Heart right ventricle (tissue), 16 donors: ENCODE results near the gene PRKAR2A. TPM values are rescaled to one million over a fixed set of nuclear protein-coding genes. Genes with fewer than 3 reads are reported as not detected.
"Not testable (repeated sequence)": the region's sequence is repeated elsewhere in the genome, so short reads cannot be mapped to it uniquely, and the experiment has no call there.

Source experiments
- ATAC-seq, 8 donors: fragments of 200-7000 bp; cut with Tn5 transposase; one replicate each; pipeline ENCODE4 v1.9.1; 2020; ENCODE audit warnings: mild to moderate bottlenecking in 8 of 8, moderate library complexity in 8 of 8, moderate number of reproducible peaks in 1 of 8
- DNase-seq, 2 donors: peaks; one replicate each; pipeline ENCODE4 v3.0.0-alpha.2; 2020
- H3K27ac ChIP-seq, 10 donors: fragments of 200-600 bp; sonication (generic) in 2 of 10; one replicate each; pipeline versions ENCODE4 v1.5.0 to v1.8.0; 2020 to 2022; ENCODE audit warnings: mild to moderate bottlenecking in 3 of 10
- H3K27me3 ChIP-seq, 7 donors: fragments of 200-600 bp; one replicate each; pipeline ENCODE4 v1.8.0; 2021 to 2022; ENCODE audit warnings: mild to moderate bottlenecking in 2 of 7
- H3K36me3 ChIP-seq, 9 donors: fragments of 200-600 bp; sonication (generic) in 1 of 9; one replicate each; pipeline versions ENCODE4 v1.5.0 to v1.8.0; 2020 to 2022; ENCODE audit warnings: mild to moderate bottlenecking in 2 of 9
- H3K4me1 ChIP-seq, 9 donors: fragments of 200-600 bp; sonication (generic) in 1 of 9; one replicate each; pipeline versions ENCODE4 v1.5.0 to v1.8.0; 2020 to 2022; ENCODE audit warnings: mild to moderate bottlenecking in 4 of 9
- H3K4me3 ChIP-seq, 10 donors: fragments of 200-600 bp; sonication (generic) in 2 of 10; one replicate each; pipeline versions ENCODE4 v1.5.0 to v1.8.0; 2020 to 2022; ENCODE audit warnings: mild to moderate bottlenecking in 7 of 10, moderate library complexity in 2 of 10
- H3K9me3 ChIP-seq, 11 donors: fragments of 200-600 bp in 10 of 11; sonication (generic) in 2 of 11; one replicate each; pipeline versions ENCODE4 v1.5.0 to v1.8.0; 2013 to 2022; ENCODE audit warnings: mild to moderate bottlenecking in 2 of 11, control low read depth in 1 of 11, moderate library complexity in 1 of 11
- CTCF ChIP-seq, 9 donors: fragments of 200-600 bp; sonication (generic) in 2 of 9; IDR thresholded peaks; one replicate each; pipeline versions ENCODE4 v1.5.0 to v1.8.0; 2021 to 2022; ENCODE audit warnings: antibody characterized with exemption in 9 of 9, mild to moderate bottlenecking in 5 of 9, moderate library complexity in 1 of 9
- WGBS, 2 donors: extraction: QIAGEN DNeasy Blood & Tissue Kit; methylation state at CpG; one replicate each; pipeline ENCODE4 v1.1.7; 2013; ENCODE audit warnings: inconsistent platforms in 1 of 2; 5-methylcytosine and 5-hydroxymethylcytosine counted together
- intact Hi-C, 10 donors: fragments of 100-400 bp; cut with DNase I; formaldehyde crosslinking; loops; one replicate each; pipeline versions ENCODE4 v1.11.1 to v1.14.2; 2022
- polyA plus RNA-seq, 2 donors: library from polyadenylated mRNA; stranded (reverse); fragments of 200-250 nt; gene quantifications; one replicate each; pipeline ENCODE4 v1.2.3, GENCODE V29; 2013
- total RNA-seq, 10 donors: library from RNA; stranded (reverse); fragmentation: NEBNext Ultra II Directional in 3 of 10; extraction: Animal tissue kit (Norgen Biotek cat#: 25700) in 3 of 10; gene quantifications; one replicate each; pipeline versions ENCODE4 v1.2.1 to v1.2.4, GENCODE V29; 2021 to 2023
- donor health status: Arrhythmogenic right ventricular cardiomyopathy.
- donor health status: ischemic (EF 13 %, LVEDD 7.1; RV severe dilation, severe dysfunction).
- donor health status: healthy with polysubstance abuse.
- donor health status: DM: no; HTN: yes; CAD: no.
- donor health status: DM: no; HTN: no; CAD: no.
- donor health status: ischemic (EF 25% LVEDD 6.9; RV normal size, moderate dysfunction).
- donor health status: ischemic (EF 25% LVEDD 5.7; RV mildly dilated, moderate dysfunction).
- donor health status: healthy.
- donor health status: DM: yes; HTN: yes; CAD: no.
- donor health status: Ischemic cardiomyopathy.
- donor health status: ischemic (EF 35%, LVEDD 5.7; RV mildly dilated, moderate dysfunction).
- donor health status: nonischemic (EF 11% LVEDD 7.7; RV severe dilation, severe dysfunction).
- donor health status: DM: yes; HTN: yes; CAD: no.
- donor health status: PGD.
- donor health status: ischemic (EF 29% LVEDD 5.4; RV normal size, mild dysfunction).
- donor health status: nonischemic (EF 23%, LVEDD 6.1; RV moderate dilation, normal function).

Gene PRKAR2A
- total and polyA plus RNA-seq, 12 donors = 11.3 to 55.7 (median 44.4) TPM

GRCh38 chr3:48819234-48820221 lies 28.1 kb downstream of the PRKAR2A start:
- intact Hi-C loops = no loop called here
- peak in 4 of 8 donors; percentile 10 to 34 (median 16) for ATAC-seq
- DNase-seq = no peak
- Histone ChIP-seq H3K36me3 (peaks cover 0 to 7% (median 0%) of the 10 kb centered on the region in 9 donors), H3K27ac (peak overlapping the region in 6 of 10 donors; percentile 18 to 63 (median 32)), H3K4me3 (no peak overlapping the region), H3K9me3 (no peaks in the 10 kb centered on the region), H3K27me3 (no peaks in the 10 kb centered on the region), H3K4me1 (peaks cover 10 to 25% (median 18%) of the 10 kb centered on the region in 9 donors)
- 94% methylated on average over 7 of the region's 7 CpGs for WGBS, 2 donors
- no peak for TF ChIP-seq CTCF (IDR thresholded peaks at IDR 0.05)

- Histone ChIP-seq H3K9me3 (no peaks in the 10 kb centered on the region), H3K4me3 (no peak overlapping the region), H3K4me1 (peaks cover 0 to 27% (median 0%) of the 10 kb centered on the region in 9 donors), H3K27me3 (no peaks in the 10 kb centered on the region), H3K36me3 (no peaks in the 10 kb centered on the region), H3K27ac (peak overlapping the region in 1 of 10 donors; percentile 82)
- TF ChIP-seq CTCF (IDR thresholded peaks at IDR 0.05) = no peak
- WGBS, 2 donors = 82 to 94% methylated on average over 3 of the region's 3 CpGs
- no peak for DNase-seq
- intact Hi-C loops = no loop called here
- ATAC-seq = no peak
These were observed 36.1 kb downstream of the PRKAR2A start for GRCh38 chr3:48811524-48811923.

- no peaks in the 10 kb centered on the region for H3K9me3 ChIP-seq
- 91 to 96% methylated on average over 4 of the region's 4 CpGs for WGBS, 2 donors
- peaks cover 0 to 13% (median 0%) of the 10 kb centered on the region in 9 donors for H3K36me3 ChIP-seq
- H3K4me1 ChIP-seq = peaks cover 0 to 8% (median 0%) of the 10 kb centered on the region in 9 donors
- TF ChIP-seq CTCF (IDR thresholded peaks at IDR 0.05) = no peak
- intact Hi-C loops = no loop called here
- H3K4me3 ChIP-seq = no peak overlapping the region
- H3K27me3 ChIP-seq = no peaks in the 10 kb centered on the region
- ATAC-seq (no peak), DNase-seq (no peak)
- no peak overlapping the region for H3K27ac ChIP-seq
These were observed 42.7 kb downstream of the PRKAR2A start for GRCh38 chr3:48804930-48805329.

- DNase-seq, H3K27me3 ChIP-seq, ATAC-seq, H3K4me3 ChIP-seq, H3K27ac ChIP-seq, H3K9me3 ChIP-seq, intact Hi-C loops, H3K4me1 ChIP-seq: not testable (repeated sequence)
- 96 to 99% methylated on average over 12 of the region's 12 CpGs for WGBS, 2 donors
- peaks cover 0 to 13% (median 0%) of the 10 kb centered on the region in 9 donors for H3K36me3 ChIP-seq
These were observed 46.8 kb downstream of the PRKAR2A start for GRCh38 chr3:48800831-48801230.
